PC-3 (cell line): ENCODE measurements around the gene KSR2.

ENCODE experiments used
- EZH2 ChIP-seq: fragments of 300-600 bp; sonication (generic); IDR thresholded peaks from one replicate; pipeline ENCODE4 v1.6.1; 2017; ENCODE audit warnings: antibody characterized with exemption, mild to moderate bottlenecking, low read length; ENCODE audit not compliant: unreplicated experiment
- EZH2phosphoT487 ChIP-seq: fragments of 300-600 bp; sonication (generic); IDR thresholded peaks from 2 replicates; pipeline ENCODE4 v1.6.1; 2018; ENCODE audit warnings: mild to moderate bottlenecking, antibody characterized with exemption, low read length, borderline replicate concordance
- TF ChIP-seq, protein P1 (sequence below): fragments of 300-600 bp; sonication (generic); conservative IDR thresholded peaks from 2 replicates; pipeline ENCODE4 v1.5.1; 2017; ENCODE audit warnings: antibody characterized with exemption, low read depth, mild to moderate bottlenecking, low read length

DNA sequence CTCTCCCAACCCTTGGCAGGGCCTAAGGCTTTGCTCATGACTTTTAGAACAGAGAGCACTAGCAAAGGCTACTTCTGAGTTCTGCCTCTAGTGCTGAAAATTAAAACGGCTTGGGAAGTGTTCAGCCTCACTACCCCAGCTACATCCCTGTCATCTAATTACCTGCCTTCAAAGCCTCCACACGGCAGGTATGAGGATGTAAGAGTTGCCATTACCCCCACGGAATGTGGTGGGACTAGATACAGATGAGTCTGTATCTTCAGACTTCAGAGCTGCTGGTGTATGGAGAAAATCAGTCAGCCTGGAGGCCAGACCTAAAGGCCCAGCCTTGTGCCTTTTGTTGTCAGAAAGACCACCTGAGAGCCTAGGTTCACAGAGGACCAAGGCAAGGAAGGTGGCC, 392.7 kb downstream of the KSR2 start:
- TF ChIP-seq, protein P1, sequence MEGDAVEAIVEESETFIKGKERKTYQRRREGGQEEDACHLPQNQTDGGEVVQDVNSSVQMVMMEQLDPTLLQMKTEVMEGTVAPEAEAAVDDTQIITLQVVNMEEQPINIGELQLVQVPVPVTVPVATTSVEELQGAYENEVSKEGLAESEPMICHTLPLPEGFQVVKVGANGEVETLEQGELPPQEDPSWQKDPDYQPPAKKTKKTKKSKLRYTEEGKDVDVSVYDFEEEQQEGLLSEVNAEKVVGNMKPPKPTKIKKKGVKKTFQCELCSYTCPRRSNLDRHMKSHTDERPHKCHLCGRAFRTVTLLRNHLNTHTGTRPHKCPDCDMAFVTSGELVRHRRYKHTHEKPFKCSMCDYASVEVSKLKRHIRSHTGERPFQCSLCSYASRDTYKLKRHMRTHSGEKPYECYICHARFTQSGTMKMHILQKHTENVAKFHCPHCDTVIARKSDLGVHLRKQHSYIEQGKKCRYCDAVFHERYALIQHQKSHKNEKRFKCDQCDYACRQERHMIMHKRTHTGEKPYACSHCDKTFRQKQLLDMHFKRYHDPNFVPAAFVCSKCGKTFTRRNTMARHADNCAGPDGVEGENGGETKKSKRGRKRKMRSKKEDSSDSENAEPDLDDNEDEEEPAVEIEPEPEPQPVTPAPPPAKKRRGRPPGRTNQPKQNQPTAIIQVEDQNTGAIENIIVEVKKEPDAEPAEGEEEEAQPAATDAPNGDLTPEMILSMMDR = no peak
- TF ChIP-seq EZH2phosphoT487 (no peak), EZH2 (no peak)
